GM23338 (cell line): Measurements from ENCODE around the gene CYP26B1. TPM values are rescaled to one million over a fixed set of nuclear protein-coding genes. Genes with fewer than 3 reads are reported as not detected.

Experiments used
- ATAC-seq: fragments of 200-7000 bp; cut with Tn5 transposase; 3 replicates; pipeline ENCODE4 v1.9.1; 2020
- DNase-seq: peaks from one replicate; pipeline ENCODE4 v3.0.0-alpha.2; 2015; ENCODE audit warnings: low spot score
- H2AFZ ChIP-seq: fragments of 200-600 bp; sonication (generic); 2 replicates; pipeline ENCODE4 v1.8.0; 2016; ENCODE audit warnings: antibody characterized with exemption, mild to moderate bottlenecking, moderate library complexity
- H3F3A ChIP-seq: fragments of 200-600 bp; sonication (generic); replicated peaks from 2 replicates; pipeline ENCODE4 v1.8.0; 2017; ENCODE audit warnings: antibody characterized with exemption, mixed run types, low read depth
- H3K27ac ChIP-seq: fragments of 200-600 bp; sonication (generic); 2 replicates; pipeline ENCODE4 v1.6.1; 2016; ENCODE audit warnings: low read depth
- H3K27me3 ChIP-seq: fragments of 200-600 bp; sonication (generic); 2 replicates; pipeline ENCODE4 v1.8.0; 2016; ENCODE audit warnings: mild to moderate bottlenecking, mixed run types, moderate library complexity; ENCODE audit not compliant: insufficient read depth
- H3K36me3 ChIP-seq: fragments of 200-600 bp; sonication (generic); 2 replicates; pipeline ENCODE4 v1.8.0; 2016; ENCODE audit warnings: mild to moderate bottlenecking; ENCODE audit not compliant: insufficient read depth
- H3K4me1 ChIP-seq: fragments of 200-600 bp; sonication (generic); 2 replicates; pipeline ENCODE4 v1.8.0; 2016; ENCODE audit warnings: mild to moderate bottlenecking, moderate library complexity; ENCODE audit not compliant: insufficient read depth
- H3K4me2 ChIP-seq: fragments of 200-600 bp; sonication (generic); 2 replicates; pipeline ENCODE4 v1.7.1; 2017; ENCODE audit warnings: mixed run types
- H3K4me3 ChIP-seq: fragments of 200-600 bp; sonication (generic); 2 replicates; pipeline ENCODE4 v1.6.1; 2016; ENCODE audit warnings: mixed run types
- H3K79me2 ChIP-seq: fragments of 200-600 bp; sonication (generic); replicated peaks from 2 replicates; pipeline ENCODE4 v1.8.0; 2017; ENCODE audit warnings: mild to moderate bottlenecking; ENCODE audit not compliant: insufficient read depth
- H3K9me2 ChIP-seq: fragments of 200-600 bp; sonication (generic); 2 replicates; pipeline ENCODE4 v1.8.0; 2017; ENCODE audit not compliant: insufficient read depth
- H4K20me1 ChIP-seq: fragments of 200-600 bp; sonication (generic); replicated peaks from 2 replicates; pipeline ENCODE4 v1.8.0; 2017; ENCODE audit warnings: mild to moderate bottlenecking; ENCODE audit not compliant: insufficient read depth
- H3K27ac Mint-ChIP-seq: 2 replicates; pipeline ENCODE4 v1.8.0; 2020; ENCODE audit warnings: inconsistent platforms, mild to moderate bottlenecking, moderate library complexity, mixed read lengths
- H3K27me3 Mint-ChIP-seq: 3 replicates; pipeline ENCODE4 v1.8.0; 2022; ENCODE audit warnings: low read depth, mild to moderate bottlenecking, moderate library complexity, mixed read lengths, inconsistent platforms; ENCODE audit not compliant: insufficient read depth, poor library complexity
- H3K36me3 Mint-ChIP-seq: 3 replicates; pipeline ENCODE4 v1.8.0; 2021; ENCODE audit warnings: low read depth, mild to moderate bottlenecking, inconsistent platforms, moderate library complexity, mixed read lengths
- H3K4me1 Mint-ChIP-seq: 3 replicates; pipeline ENCODE4 v1.8.0; 2020; ENCODE audit warnings: mild to moderate bottlenecking, inconsistent platforms, mixed read lengths
- H3K4me3 Mint-ChIP-seq: 3 replicates; pipeline ENCODE4 v1.8.0; 2021; ENCODE audit warnings: moderate library complexity, mild to moderate bottlenecking, inconsistent platforms, mixed read lengths
- H3K9me3 Mint-ChIP-seq: 3 replicates; pipeline ENCODE4 v1.8.0; 2020; ENCODE audit warnings: moderate library complexity, mild to moderate bottlenecking, inconsistent platforms, mixed read lengths
- CREB1 ChIP-seq: fragments of 250-450 bp; sonication (Bioruptor Pico); IDR thresholded peaks from 2 replicates; pipeline ENCODE4 v1.5.0; 2020; ENCODE audit warnings: low read depth, mild to moderate bottlenecking, moderate library complexity
- EZH2 ChIP-seq: fragments of 200-600 bp; sonication (generic); IDR thresholded peaks from one replicate; pipeline ENCODE4 v1.8.0; 2017; ENCODE audit warnings: antibody characterized with exemption, mild to moderate bottlenecking, low read depth; ENCODE audit not compliant: unreplicated experiment
- EZH2phosphoT487 ChIP-seq: fragments of 200-600 bp; sonication (generic); IDR thresholded peaks from one replicate; pipeline ENCODE4 v1.8.1; 2018; ENCODE audit warnings: antibody characterized with exemption; ENCODE audit not compliant: unreplicated experiment
- JUNB ChIP-seq: IDR thresholded peaks from one replicate; pipeline ENCODE4 v1.6.1; 2016; ENCODE audit warnings: antibody characterized with exemption; ENCODE audit not compliant: unreplicated experiment
- NANOG ChIP-seq: IDR thresholded peaks from 2 replicates; pipeline ENCODE4 v1.6.1; 2016; ENCODE audit warnings: antibody characterized with exemption, borderline replicate concordance
- POLR2AphosphoS5 ChIP-seq: IDR thresholded peaks from 2 replicates; pipeline ENCODE4 v1.6.1; 2016; ENCODE audit warnings: antibody characterized with exemption, low read depth
- STAT1 ChIP-seq: IDR thresholded peaks from one replicate; pipeline ENCODE4 v1.6.1; 2016; ENCODE audit warnings: antibody characterized with exemption; ENCODE audit not compliant: unreplicated experiment
- ZNF331 ChIP-seq: fragments of 250-450 bp; sonication (Bioruptor Pico); IDR thresholded peaks from 2 replicates; pipeline ENCODE4 v1.5.0; 2020; ENCODE audit warnings: low read depth, mild to moderate bottlenecking, moderate library complexity
- polyA plus RNA-seq: library from polyadenylated mRNA; unstranded; fragments of >200 nt; fragmentation: Nextera tagmentation; extraction: Ambion mirVana; gene quantifications from 2 replicates; pipeline ENCODE4 v1.2.1, GENCODE V29; 2016
- total RNA-seq: library from RNA; depleted of rRNA; stranded (reverse); fragments of >200 nt; shearing (Covaris generic); gene quantifications from 2 replicates; pipeline ENCODE4 v1.2.3, GENCODE V29; 2014
- TF ChIP-seq, protein P1 (sequence below): fragments of 250-450 bp; sonication (Bioruptor Pico); IDR thresholded peaks from 2 replicates; pipeline ENCODE4 v1.5.0; 2020; ENCODE audit warnings: mild to moderate bottlenecking, moderate library complexity
- TF ChIP-seq, protein P2 (sequence below): IDR thresholded peaks from one replicate; pipeline ENCODE4 v1.6.1; 2018; ENCODE audit warnings: antibody characterized with exemption; ENCODE audit not compliant: unreplicated experiment
- TF ChIP-seq, protein P3 (sequence below): IDR thresholded peaks from 2 replicates; pipeline ENCODE4 v1.6.1; 2016; ENCODE audit warnings: antibody characterized with exemption

Gene CYP26B1
- total and polyA plus RNA-seq, 2 experiments from 2014 or later = 0.05 to 0.31 TPM

DNA sequence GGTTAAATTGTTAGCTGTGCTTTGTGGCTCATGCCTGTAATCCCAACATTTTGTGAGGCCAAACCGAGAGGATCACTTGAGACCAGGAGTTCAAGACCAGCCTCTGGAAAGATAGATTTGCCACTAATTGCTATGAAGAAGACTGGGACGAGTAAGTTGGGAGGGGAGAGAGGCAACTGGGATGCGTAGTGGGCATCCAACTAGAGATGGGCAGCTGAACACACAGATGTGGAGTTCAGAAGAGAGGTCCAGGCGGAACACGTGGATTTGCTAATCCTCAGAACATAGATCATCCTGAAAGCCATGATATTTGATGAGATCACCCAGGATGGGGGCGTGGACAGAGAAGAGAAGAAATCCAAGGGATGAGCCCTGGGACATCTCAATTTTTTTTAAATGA is 48.7 kb downstream of the CYP26B1 start:
- Histone ChIP-seq H3K36me3 (no peaks in the 10 kb centered on the region), H3K4me3 (no peak overlapping the region), H3F3A (no peaks in the 10 kb centered on the region), H4K20me1 (no peaks in the 10 kb centered on the region), H3K79me2 (no peaks in the 10 kb centered on the region), H3K27ac (no peak overlapping the region), H3K27me3 (no peaks in the 10 kb centered on the region), H3K9me2 (0 out of 2 replicates have a peak, but pooled peaks cover 3% of the 10 kb centered on the region), H3K4me1 (no peaks in the 10 kb centered on the region), H3K4me2 (no peak overlapping the region), H2AFZ (no peak overlapping the region)
- DNase-seq (no peak), ATAC-seq (no peak)
- H3K27me3 Mint-ChIP-seq = peaks cover 1% of the 10 kb centered on the region
- H3K27ac Mint-ChIP-seq = no peak overlapping the region
- no peak overlapping the region for H3K4me3 Mint-ChIP-seq
- H3K9me3 Mint-ChIP-seq = no peaks in the 10 kb centered on the region
- H3K36me3 Mint-ChIP-seq = no peaks in the 10 kb centered on the region
- TF ChIP-seq NANOG (no peak), EZH2phosphoT487 (no peak), STAT1 (no peak)
- peaks cover 4% of the 10 kb centered on the region; the same call in 2 of the 3 replicates for H3K4me1 Mint-ChIP-seq

DNA sequence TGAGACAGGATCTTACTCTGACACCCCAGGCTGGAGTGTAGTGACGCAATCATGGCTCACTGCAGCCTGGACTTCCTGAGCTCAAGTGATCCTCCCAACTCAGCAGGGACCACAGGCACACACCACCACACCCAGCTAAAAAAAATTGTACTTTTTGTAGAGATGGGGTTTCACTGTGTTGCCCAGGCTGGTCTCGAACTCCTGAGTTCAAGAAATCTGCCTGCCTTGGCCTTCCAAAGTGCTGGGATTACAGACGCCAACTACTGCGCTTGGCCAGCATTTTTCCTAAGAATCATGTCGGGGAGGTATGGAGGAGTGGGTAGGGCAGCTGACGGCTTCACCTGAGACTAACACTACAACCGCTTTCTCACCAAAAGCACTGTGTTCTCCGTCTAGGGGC is 50.4 kb downstream of the CYP26B1 start:
- Mint-ChIP-seq H3K27ac (no peak overlapping the region), H3K4me3 (no peak overlapping the region), H3K36me3 (no peaks in the 10 kb centered on the region), H3K9me3 (no peaks in the 10 kb centered on the region), H3K27me3 (peaks cover 5% of the 10 kb centered on the region), H3K4me1 (peaks cover 4% of the 10 kb centered on the region; the same call in 2 of the 3 replicates)
- Histone ChIP-seq H3K4me3 (no peak overlapping the region), H2AFZ (no peak overlapping the region; the same call in 1 of the 2 replicates), H3K4me2 (no peak overlapping the region), H3K79me2 (no peaks in the 10 kb centered on the region), H3K4me1 (no peaks in the 10 kb centered on the region), H3F3A (no peaks in the 10 kb centered on the region), H3K27me3 (no peaks in the 10 kb centered on the region), H3K27ac (no peak overlapping the region), H3K9me2 (0 out of 2 replicates have a peak, but pooled peaks cover 3% of the 10 kb centered on the region), H4K20me1 (no peaks in the 10 kb centered on the region), H3K36me3 (no peaks in the 10 kb centered on the region)
- ATAC-seq = no peak
- no peak for DNase-seq
- no peak for TF ChIP-seq POLR2AphosphoS5
- no peak for TF ChIP-seq EZH2
- TF ChIP-seq EZH2phosphoT487 = no peak
- TF ChIP-seq, protein P1, sequence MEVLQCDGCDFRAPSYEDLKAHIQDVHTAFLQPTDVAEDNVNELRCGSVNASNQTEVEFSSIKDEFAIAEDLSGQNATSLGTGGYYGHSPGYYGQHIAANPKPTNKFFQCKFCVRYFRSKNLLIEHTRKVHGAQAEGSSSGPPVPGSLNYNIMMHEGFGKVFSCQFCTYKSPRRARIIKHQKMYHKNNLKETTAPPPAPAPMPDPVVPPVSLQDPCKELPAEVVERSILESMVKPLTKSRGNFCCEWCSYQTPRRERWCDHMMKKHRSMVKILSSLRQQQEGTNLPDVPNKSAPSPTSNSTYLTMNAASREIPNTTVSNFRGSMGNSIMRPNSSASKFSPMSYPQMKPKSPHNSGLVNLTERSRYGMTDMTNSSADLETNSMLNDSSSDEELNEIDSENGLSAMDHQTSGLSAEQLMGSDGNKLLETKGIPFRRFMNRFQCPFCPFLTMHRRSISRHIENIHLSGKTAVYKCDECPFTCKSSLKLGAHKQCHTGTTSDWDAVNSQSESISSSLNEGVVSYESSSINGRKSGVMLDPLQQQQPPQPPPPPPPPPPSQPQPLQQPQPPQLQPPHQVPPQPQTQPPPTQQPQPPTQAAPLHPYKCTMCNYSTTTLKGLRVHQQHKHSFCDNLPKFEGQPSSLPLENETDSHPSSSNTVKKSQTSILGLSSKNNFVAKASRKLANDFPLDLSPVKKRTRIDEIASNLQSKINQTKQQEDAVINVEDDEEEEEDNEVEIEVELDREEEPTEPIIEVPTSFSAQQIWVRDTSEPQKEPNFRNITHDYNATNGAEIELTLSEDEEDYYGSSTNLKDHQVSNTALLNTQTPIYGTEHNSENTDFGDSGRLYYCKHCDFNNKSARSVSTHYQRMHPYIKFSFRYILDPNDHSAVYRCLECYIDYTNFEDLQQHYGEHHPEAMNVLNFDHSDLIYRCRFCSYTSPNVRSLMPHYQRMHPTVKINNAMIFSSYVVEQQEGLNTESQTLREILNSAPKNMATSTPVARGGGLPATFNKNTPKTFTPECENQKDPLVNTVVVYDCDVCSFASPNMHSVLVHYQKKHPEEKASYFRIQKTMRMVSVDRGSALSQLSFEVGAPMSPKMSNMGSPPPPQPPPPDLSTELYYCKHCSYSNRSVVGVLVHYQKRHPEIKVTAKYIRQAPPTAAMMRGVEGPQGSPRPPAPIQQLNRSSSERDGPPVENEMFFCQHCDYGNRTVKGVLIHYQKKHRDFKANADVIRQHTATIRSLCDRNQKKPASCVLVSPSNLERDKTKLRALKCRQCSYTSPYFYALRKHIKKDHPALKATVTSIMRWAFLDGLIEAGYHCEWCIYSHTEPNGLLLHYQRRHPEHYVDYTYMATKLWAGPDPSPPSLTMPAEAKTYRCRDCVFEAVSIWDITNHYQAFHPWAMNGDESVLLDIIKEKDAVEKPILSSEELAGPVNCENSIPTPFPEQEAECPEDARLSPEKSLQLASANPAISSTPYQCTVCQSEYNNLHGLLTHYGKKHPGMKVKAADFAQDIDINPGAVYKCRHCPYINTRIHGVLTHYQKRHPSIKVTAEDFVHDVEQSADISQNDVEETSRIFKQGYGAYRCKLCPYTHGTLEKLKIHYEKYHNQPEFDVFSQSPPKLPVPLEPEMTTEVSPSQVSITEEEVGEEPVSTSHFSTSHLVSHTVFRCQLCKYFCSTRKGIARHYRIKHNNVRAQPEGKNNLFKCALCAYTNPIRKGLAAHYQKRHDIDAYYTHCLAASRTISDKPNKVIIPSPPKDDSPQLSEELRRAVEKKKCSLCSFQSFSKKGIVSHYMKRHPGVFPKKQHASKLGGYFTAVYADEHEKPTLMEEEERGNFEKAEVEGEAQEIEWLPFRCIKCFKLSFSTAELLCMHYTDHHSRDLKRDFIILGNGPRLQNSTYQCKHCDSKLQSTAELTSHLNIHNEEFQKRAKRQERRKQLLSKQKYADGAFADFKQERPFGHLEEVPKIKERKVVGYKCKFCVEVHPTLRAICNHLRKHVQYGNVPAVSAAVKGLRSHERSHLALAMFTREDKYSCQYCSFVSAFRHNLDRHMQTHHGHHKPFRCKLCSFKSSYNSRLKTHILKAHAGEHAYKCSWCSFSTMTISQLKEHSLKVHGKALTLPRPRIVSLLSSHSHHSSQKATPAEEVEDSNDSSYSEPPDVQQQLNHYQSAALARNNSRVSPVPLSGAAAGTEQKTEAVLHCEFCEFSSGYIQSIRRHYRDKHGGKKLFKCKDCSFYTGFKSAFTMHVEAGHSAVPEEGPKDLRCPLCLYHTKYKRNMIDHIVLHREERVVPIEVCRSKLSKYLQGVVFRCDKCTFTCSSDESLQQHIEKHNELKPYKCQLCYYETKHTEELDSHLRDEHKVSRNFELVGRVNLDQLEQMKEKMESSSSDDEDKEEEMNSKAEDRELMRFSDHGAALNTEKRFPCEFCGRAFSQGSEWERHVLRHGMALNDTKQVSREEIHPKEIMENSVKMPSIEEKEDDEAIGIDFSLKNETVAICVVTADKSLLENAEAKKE (CRISPR knock-in tag) = no peak
- no peak for TF ChIP-seq JUNB
- no peak for TF ChIP-seq ZNF331
- TF ChIP-seq, protein P2, sequence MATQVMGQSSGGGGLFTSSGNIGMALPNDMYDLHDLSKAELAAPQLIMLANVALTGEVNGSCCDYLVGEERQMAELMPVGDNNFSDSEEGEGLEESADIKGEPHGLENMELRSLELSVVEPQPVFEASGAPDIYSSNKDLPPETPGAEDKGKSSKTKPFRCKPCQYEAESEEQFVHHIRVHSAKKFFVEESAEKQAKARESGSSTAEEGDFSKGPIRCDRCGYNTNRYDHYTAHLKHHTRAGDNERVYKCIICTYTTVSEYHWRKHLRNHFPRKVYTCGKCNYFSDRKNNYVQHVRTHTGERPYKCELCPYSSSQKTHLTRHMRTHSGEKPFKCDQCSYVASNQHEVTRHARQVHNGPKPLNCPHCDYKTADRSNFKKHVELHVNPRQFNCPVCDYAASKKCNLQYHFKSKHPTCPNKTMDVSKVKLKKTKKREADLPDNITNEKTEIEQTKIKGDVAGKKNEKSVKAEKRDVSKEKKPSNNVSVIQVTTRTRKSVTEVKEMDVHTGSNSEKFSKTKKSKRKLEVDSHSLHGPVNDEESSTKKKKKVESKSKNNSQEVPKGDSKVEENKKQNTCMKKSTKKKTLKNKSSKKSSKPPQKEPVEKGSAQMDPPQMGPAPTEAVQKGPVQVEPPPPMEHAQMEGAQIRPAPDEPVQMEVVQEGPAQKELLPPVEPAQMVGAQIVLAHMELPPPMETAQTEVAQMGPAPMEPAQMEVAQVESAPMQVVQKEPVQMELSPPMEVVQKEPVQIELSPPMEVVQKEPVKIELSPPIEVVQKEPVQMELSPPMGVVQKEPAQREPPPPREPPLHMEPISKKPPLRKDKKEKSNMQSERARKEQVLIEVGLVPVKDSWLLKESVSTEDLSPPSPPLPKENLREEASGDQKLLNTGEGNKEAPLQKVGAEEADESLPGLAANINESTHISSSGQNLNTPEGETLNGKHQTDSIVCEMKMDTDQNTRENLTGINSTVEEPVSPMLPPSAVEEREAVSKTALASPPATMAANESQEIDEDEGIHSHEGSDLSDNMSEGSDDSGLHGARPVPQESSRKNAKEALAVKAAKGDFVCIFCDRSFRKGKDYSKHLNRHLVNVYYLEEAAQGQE = no peak
- TF ChIP-seq, protein P3, sequence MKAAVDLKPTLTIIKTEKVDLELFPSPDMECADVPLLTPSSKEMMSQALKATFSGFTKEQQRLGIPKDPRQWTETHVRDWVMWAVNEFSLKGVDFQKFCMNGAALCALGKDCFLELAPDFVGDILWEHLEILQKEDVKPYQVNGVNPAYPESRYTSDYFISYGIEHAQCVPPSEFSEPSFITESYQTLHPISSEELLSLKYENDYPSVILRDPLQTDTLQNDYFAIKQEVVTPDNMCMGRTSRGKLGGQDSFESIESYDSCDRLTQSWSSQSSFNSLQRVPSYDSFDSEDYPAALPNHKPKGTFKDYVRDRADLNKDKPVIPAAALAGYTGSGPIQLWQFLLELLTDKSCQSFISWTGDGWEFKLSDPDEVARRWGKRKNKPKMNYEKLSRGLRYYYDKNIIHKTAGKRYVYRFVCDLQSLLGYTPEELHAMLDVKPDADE = no peak
- TF ChIP-seq CREB1 (CRISPR knock-in tag) = no peak
- no peak for TF ChIP-seq STAT1
